Lung (tissue), 12 donors: ENCODE measurements around the gene TMEM167B. TPM values are rescaled to one million over a fixed set of nuclear protein-coding genes. Genes with fewer than 3 reads are reported as not detected.
A peak's percentile ranks its signal among the peaks of the same experiment; 100 is the strongest.

Experiments
- ATAC-seq: fragments of 200-7000 bp; cut with Tn5 transposase; one replicate; pipeline ENCODE4 v1.9.1; 2020; ENCODE audit warnings: moderate number of reproducible peaks; ENCODE audit not compliant: insufficient read depth, low FRiP score
- DNase-seq, 3 donors: peaks; one replicate each; pipeline ENCODE4 v3.0.0-alpha.2; 2013 to 2017
- H3K27ac ChIP-seq, 2 donors: one replicate each; pipeline ENCODE4 v1.5.1; 2013; ENCODE audit warnings: mild to moderate bottlenecking in 2 of 2, moderate library complexity in 2 of 2, control low read depth in 1 of 2, inconsistent platforms in 1 of 2, low read depth in 1 of 2, low read length in 1 of 2
- H3K27me3 ChIP-seq, 3 donors: one replicate each; pipeline ENCODE4 v1.5.1; 2013; ENCODE audit warnings: low read length in 2 of 3; ENCODE audit not compliant: control insufficient read depth in 3 of 3, insufficient read depth in 3 of 3
- H3K36me3 ChIP-seq, 4 donors: one replicate each; pipeline ENCODE4 v1.5.1; 2013; ENCODE audit warnings: low read length in 4 of 4, mild to moderate bottlenecking in 1 of 4, moderate library complexity in 1 of 4; ENCODE audit not compliant: control insufficient read depth in 4 of 4, insufficient read depth in 4 of 4
- H3K4me1 ChIP-seq, 5 donors: one replicate each; pipeline ENCODE4 v1.5.1; 2013; ENCODE audit warnings: low read length in 5 of 5, mild to moderate bottlenecking in 2 of 5, moderate library complexity in 1 of 5; ENCODE audit not compliant: control insufficient read depth in 5 of 5, insufficient read depth in 5 of 5
- H3K4me3 ChIP-seq: one replicate; pipeline ENCODE4 v1.5.1; 2013; ENCODE audit warnings: mild to moderate bottlenecking, control low read depth, moderate library complexity
- H3K9ac ChIP-seq, 2 donors: one replicate each; pipeline ENCODE4 v1.5.1; 2013; ENCODE audit warnings: low read length in 2 of 2, control low read depth in 1 of 2; ENCODE audit not compliant: insufficient read depth in 1 of 2
- H3K9me3 ChIP-seq, 4 donors: one replicate each; pipeline ENCODE4 v1.5.1; 2013; ENCODE audit warnings: low read length in 3 of 4, mild to moderate bottlenecking in 1 of 4, moderate library complexity in 1 of 4; ENCODE audit not compliant: control insufficient read depth in 4 of 4, insufficient read depth in 3 of 4
- CTCF ChIP-seq: IDR thresholded peaks from 2 replicates; pipeline ENCODE4 v1.5.1; 2012; ENCODE audit warnings: mild to moderate bottlenecking; ENCODE audit errors: control extremely low read depth, extremely low read depth
- WGBS, 2 donors: extraction: QIAGEN DNeasy Blood & Tissue Kit; methylation state at CpG; one replicate each; pipeline ENCODE4 v1.1.7; 2013; 5-methylcytosine and 5-hydroxymethylcytosine counted together
- polyA plus RNA-seq, 2 donors: library from polyadenylated mRNA; stranded (reverse); fragments of 200-250 nt; gene quantifications; one replicate each; pipeline ENCODE4 v1.2.1, GENCODE V29; 2013
- total RNA-seq, 2 donors: library from RNA; depleted of rRNA in 1 of 2; stranded (reverse); fragments of >200 nt in 1 of 2; gene quantifications; one replicate each; pipeline ENCODE4 v1.2.1, GENCODE V29; 2014 to 2021
- donor health status: control.
- donor health status: control.
- donor health status: Bipolar disorder and iron deficiency.
- donor health status: healthy.
- donor health status: DM: yes; HTN: yes; CAD: no.

The TMEM167B gene
- total and polyA plus RNA-seq, 4 donors, result 22.5 to 44.6 (median 35.6) TPM

- Histone ChIP-seq H3K27ac (no peak overlapping the region), H3K4me3 (no peak overlapping the region), H3K9ac (no peak overlapping the region), H3K4me1 (peaks cover 0 to 9% (median 3%) of the 10 kb centered on the region in 5 donors), H3K27me3 (no peaks in the 10 kb centered on the region), H3K9me3 (no peaks in the 10 kb centered on the region), H3K36me3 (no peaks in the 10 kb centered on the region)
- TF ChIP-seq CTCF, result no peak
- ATAC-seq (no peak), DNase-seq (no peak)
Observed at GRCh38 chr1:109131800-109132199, 41.2 kb downstream of the TMEM167B start.

GRCh38 chr1:109133002-109133706 lies 42.6 kb downstream of the TMEM167B start:
- ATAC-seq (no peak), DNase-seq (no peak)
- Histone ChIP-seq H3K36me3 (no peaks in the 10 kb centered on the region), H3K4me1 (peaks cover 0 to 9% (median 5%) of the 10 kb centered on the region in 5 donors), H3K27me3 (no peaks in the 10 kb centered on the region), H3K4me3 (no peak overlapping the region), H3K9me3 (no peaks in the 10 kb centered on the region), H3K9ac (no peak overlapping the region), H3K27ac (no peak overlapping the region)
- TF ChIP-seq CTCF, result no peak
- WGBS, 2 donors, result 75 to 87% methylated on average over 4 of the region's 4 CpGs

- 11 to 45% methylated on average over 2 of the region's 2 CpGs for WGBS, 2 donors
- TF ChIP-seq CTCF, result no peak
- ATAC-seq, result no peak
- no peaks in the 10 kb centered on the region for H3K36me3 ChIP-seq
- H3K4me1 ChIP-seq, result peaks cover 0 to 10% (median 5%) of the 10 kb centered on the region in 5 donors
- no peak overlapping the region for H3K27ac ChIP-seq
- no peak overlapping the region for H3K4me3 ChIP-seq
- H3K9me3 ChIP-seq, result no peaks in the 10 kb centered on the region
- no peaks in the 10 kb centered on the region for H3K27me3 ChIP-seq
- H3K9ac ChIP-seq, result no peak overlapping the region
- no peak for DNase-seq
Observed at GRCh38 chr1:109133815-109134214, 43.3 kb downstream of the TMEM167B start.

GRCh38 chr1:109134423-109134822 lies 43.9 kb downstream of the TMEM167B start:
- peaks cover 0 to 10% (median 5%) of the 10 kb centered on the region in 5 donors for H3K4me1 ChIP-seq
- DNase-seq (peak in 2 of 3 donors; percentile 28 to 37), ATAC-seq (no peak)
- no peaks in the 10 kb centered on the region for H3K36me3 ChIP-seq
- H3K9ac ChIP-seq, result no peak overlapping the region
- TF ChIP-seq CTCF, result no peak
- H3K9me3 ChIP-seq, result no peaks in the 10 kb centered on the region
- H3K4me3 ChIP-seq, result no peak overlapping the region
- peak overlapping the region in 1 of 2 donors; percentile 16 for H3K27ac ChIP-seq
- WGBS, 2 donors, result 35 to 49% methylated on average over 7 of the region's 7 CpGs
- no peaks in the 10 kb centered on the region for H3K27me3 ChIP-seq
